AG04450 (cell line): ENCODE measurements around the gene GTF3C2. TPM values are rescaled to one million over a fixed set of nuclear protein-coding genes. Genes with fewer than 3 reads are reported as not detected.
A peak's percentile ranks its signal among the peaks of the same experiment; 100 is the strongest.

Source experiments
- CTCF ChIA-PET: fragments of 300-600, 350-600 bp; formaldehyde crosslinking; extraction: SDS; loops from one replicate; lab custom pipeline; 2022; ENCODE audit warnings: antibody characterized with exemption, inconsistent platforms; lab: Charles Lee
- POLR2A ChIA-PET: fragments of 350-600 bp; formaldehyde crosslinking; extraction: SDS; loops from one replicate; lab custom pipeline; 2021; ENCODE audit warnings: antibody characterized with exemption, inconsistent platforms; lab: Yijun Ruan, JAX
- DNase-seq: peaks from one replicate; pipeline ENCODE4 v3.0.0-alpha.2; 2011; ENCODE audit warnings: low read depth, low spot score
- H3K27ac ChIP-seq: one replicate; pipeline ENCODE4 v1.5.1; 2012; ENCODE audit warnings: low read depth, low read length, control low read depth
- H3K27me3 ChIP-seq: one replicate; pipeline ENCODE4 v1.6.0; 2012; ENCODE audit warnings: low read length; ENCODE audit not compliant: control insufficient read depth, insufficient read depth
- H3K4me3 ChIP-seq: 2 replicates; pipeline ENCODE4 v1.5.1; 2011; ENCODE audit warnings: mild to moderate bottlenecking, low read depth, low read length, control low read depth
- H3K9me3 ChIP-seq: 2 replicates; pipeline ENCODE4 v1.5.1; 2012; ENCODE audit warnings: low read length; ENCODE audit not compliant: control insufficient read depth, insufficient read depth
- CTCF ChIP-seq: IDR thresholded peaks from 2 replicates; pipeline ENCODE4 v1.5.1; 2011; ENCODE audit warnings: low read depth, low read length, control low read depth, inconsistent platforms
- polyA plus RNA-seq: library from polyadenylated mRNA; depleted of rRNA; stranded (reverse); fragments of >200 nt; gene quantifications from 2 replicates; pipeline ENCODE4 v1.2.3, GENCODE V29; 2011

The GTF3C2 gene
- polyA plus RNA-seq, 1 experiment = 39.0 TPM

- no peak for TF ChIP-seq CTCF
- no peak for DNase-seq
- ChIA-PET POLR2A (no interaction called here), CTCF (no interaction called here)
- no peaks in the 10 kb centered on the region for H3K27me3 ChIP-seq
- no peak overlapping the region for H3K27ac ChIP-seq
- no peaks in the 10 kb centered on the region for H3K9me3 ChIP-seq
- no peak overlapping the region for H3K4me3 ChIP-seq
Measured at GRCh38 chr2:27363933-27364332, 7.4 kb upstream of the GTF3C2 start.

- no peak for TF ChIP-seq CTCF
- H3K27me3 ChIP-seq = no peaks in the 10 kb centered on the region
- no peak for DNase-seq
- no peak overlapping the region for H3K4me3 ChIP-seq
- POLR2A ChIA-PET = no interaction called here
- CTCF ChIA-PET = interaction anchor here (1.3 kb wide), 1 partner anchor 9 kb away, joined by 6 read pairs; no protein-coding TSS in a partner anchor
- H3K9me3 ChIP-seq = no peaks in the 10 kb centered on the region
- no peak overlapping the region for H3K27ac ChIP-seq
Measured at GRCh38 chr2:27362678-27363420, 6.3 kb upstream of the GTF3C2 start.

GRCh38 chr2:27356056-27356381 is 545 bp downstream of the GTF3C2 start:
- ChIA-PET CTCF (interaction anchor here (1.8 kb wide), 1 partner anchor 33 kb away, joined by 5 read pairs; the partner anchor contains the start of gene MPV17), POLR2A (interaction anchor here (0.8 to 2.2 kb wide), 8 partner anchors 10 to 307 kb away, joined by 3 to 35 read pairs (median 5); partner anchors contain the start of genes EIF2B4, MPV17, NRBP1 and SLC4A1AP)
- Histone ChIP-seq H3K27me3 (no peaks in the 10 kb centered on the region), H3K27ac (peak overlapping the region; percentile 96), H3K4me3 (peak overlapping the region; percentile 98), H3K9me3 (no peaks in the 10 kb centered on the region; the same call in 1 of the 2 replicates)
- DNase-seq = no peak
- no peak for TF ChIP-seq CTCF

- Histone ChIP-seq H3K27ac (no peak overlapping the region), H3K9me3 (no peaks in the 10 kb centered on the region; the same call in 1 of the 2 replicates), H3K4me3 (no peak overlapping the region), H3K27me3 (no peaks in the 10 kb centered on the region)
- no peak for DNase-seq
- ChIA-PET CTCF (no interaction called here), POLR2A (interaction anchor here (0.6 to 0.7 kb wide), 2 partner anchors 15 to 25 kb away, joined by 3 to 4 read pairs; partner anchors contain the start of gene EIF2B4)
- TF ChIP-seq CTCF = no peak
Measured at GRCh38 chr2:27354597-27354927, 2.0 kb downstream of the GTF3C2 start.
